ENCODE data around the gene GIPC1.

GIPC1 gene

DNA sequence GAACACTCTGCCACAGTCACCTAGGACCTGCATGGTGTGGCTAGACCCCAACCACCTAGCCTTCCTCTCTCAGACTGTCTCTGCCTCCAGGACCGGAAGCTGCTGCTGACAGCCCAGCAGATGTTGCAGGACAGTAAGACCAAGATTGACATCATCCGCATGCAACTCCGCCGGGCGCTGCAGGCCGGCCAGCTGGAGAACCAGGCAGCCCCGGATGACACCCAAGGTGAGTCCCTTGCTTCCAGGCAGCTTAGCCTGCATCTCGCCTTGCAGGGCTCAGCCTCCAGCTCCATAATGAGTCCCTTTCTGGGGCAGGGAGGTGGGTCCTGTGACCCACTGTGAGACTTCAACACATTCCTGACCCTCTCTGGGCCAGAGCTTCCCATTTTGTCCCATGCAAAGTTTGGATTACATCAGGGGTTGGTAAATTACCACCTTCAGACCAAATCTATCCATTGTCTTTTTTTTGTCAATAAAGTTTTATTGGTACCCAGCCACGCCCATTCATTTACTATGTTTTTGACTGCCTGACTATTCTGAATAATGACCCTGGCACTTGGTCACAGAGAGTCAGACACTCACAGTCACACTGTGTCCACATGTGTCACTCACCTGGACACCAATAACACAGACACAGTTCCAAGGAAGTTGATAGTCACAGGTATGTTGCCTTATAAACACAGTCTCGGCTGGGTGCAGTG, 49.4 kb downstream of the GIPC1 start:
- TF ChIP-seq CTCF (IDR thresholded peaks at IDR 0.05) (no peak), ZFX (IDR thresholded peaks at IDR 0.05; ENCODE audit: borderline replicate concordance) (no peak)

GRCh38 chr19:14443632-14444216, 52.2 kb downstream of the GIPC1 start:
- H3K27ac ChIP-seq, result no peak overlapping the region
- TF ChIP-seq ZFX (IDR thresholded peaks at IDR 0.05; ENCODE audit: borderline replicate concordance) (no peak), CTCF (IDR thresholded peaks at IDR 0.05) (no peak)

More for the DNA sequence above, 49.4 kb downstream of the GIPC1 start:
- no peak overlapping the region for H3K27ac ChIP-seq

GRCh38 chr19:14442891-14443631, 52.9 kb downstream of the GIPC1 start:
- TF ChIP-seq CTCF (IDR thresholded peaks at IDR 0.05), result no peak
- no peak for TF ChIP-seq ZFX (IDR thresholded peaks at IDR 0.05; ENCODE audit: borderline replicate concordance)
- H3K27ac ChIP-seq, result no peak overlapping the region

DNA sequence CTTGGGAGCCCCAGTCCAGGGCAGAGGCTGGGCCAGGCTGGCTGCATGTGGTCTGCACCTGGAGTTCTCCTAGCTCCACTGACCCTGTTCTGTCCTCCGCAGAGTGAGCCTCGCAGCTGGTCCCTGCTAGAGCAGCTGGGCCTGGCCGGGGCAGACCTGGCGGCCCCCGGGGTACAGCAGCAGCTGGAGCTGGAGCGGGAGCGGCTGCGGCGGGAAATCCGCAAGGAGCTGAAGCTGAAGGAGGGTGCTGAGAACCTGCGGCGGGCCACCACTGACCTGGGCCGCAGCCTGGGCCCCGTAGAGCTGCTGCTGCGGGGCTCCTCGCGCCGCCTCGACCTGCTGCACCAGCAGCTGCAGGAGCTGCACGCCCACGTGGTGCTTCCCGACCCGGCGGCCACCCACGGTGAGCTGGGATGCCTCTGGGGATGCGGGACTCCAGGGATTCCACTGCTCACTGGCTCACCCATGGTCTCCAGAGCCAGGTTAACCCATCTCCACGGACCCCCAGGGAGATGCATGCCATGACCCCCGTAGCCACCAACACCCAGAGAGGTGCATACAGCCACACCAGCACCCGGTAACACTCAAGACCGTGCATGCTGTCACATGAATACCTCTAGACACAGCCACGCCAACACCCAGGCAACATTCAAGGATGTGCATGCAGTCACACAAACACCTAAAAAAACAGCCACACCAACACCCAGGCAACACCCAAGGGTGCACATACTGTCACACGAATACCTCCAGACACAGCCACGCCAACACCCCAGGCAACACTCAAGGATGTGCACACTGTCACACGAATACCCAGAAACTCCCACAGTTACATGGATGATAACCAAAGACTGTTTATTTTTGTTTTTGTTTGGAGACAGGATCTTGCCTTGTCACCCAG, 54.6 kb downstream of the GIPC1 start:
- no peak overlapping the region for H3K27ac ChIP-seq
- TF ChIP-seq ZFX (IDR thresholded peaks at IDR 0.05; ENCODE audit: borderline replicate concordance), result no peak
- TF ChIP-seq CTCF (IDR thresholded peaks at IDR 0.05), result no peak

GRCh38 chr19:14440049-14440448, 55.9 kb downstream of the GIPC1 start:
- H3K27ac ChIP-seq, result no peak overlapping the region
- TF ChIP-seq CTCF (IDR thresholded peaks at IDR 0.05) (no peak), ZFX (IDR thresholded peaks at IDR 0.05; ENCODE audit: borderline replicate concordance) (no peak)

DNA sequence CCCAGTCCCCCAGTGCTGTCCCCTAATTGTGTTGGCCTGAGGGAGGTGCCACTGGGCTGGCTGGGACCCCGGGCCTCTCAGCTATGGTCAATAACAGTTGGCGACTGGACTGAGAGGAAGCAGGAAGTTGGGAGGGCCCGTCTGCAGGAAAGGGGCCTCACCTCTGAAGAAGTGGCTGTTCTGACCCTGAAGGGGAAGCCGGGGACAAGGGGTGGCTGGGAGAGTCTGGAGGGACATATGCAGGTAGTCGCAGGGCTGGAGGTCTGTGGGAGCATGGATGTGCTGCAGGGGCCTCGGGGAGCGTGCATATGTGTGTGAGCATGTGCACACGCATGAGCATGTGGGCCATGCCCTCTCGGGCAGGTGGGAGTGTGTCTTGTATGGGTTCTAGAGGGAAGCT, 56.9 kb downstream of the GIPC1 start:
- H3K27ac ChIP-seq, result no peak overlapping the region
- TF ChIP-seq CTCF (IDR thresholded peaks at IDR 0.05) (no peak), ZFX (IDR thresholded peaks at IDR 0.05; ENCODE audit: borderline replicate concordance) (no peak)

All from 22Rv1 (cell line).